ENCODE measurements around the gene PHF24. TPM values are rescaled to one million over a fixed set of nuclear protein-coding genes. Genes with fewer than 3 reads are reported as not detected.
A peak's percentile ranks its signal among the peaks of the same experiment; 100 is the strongest.
"Not testable (repeated sequence)": the region's sequence is repeated elsewhere in the genome, so short reads cannot be mapped to it uniquely, and the experiment has no call there.

Gene PHF24
- total RNA-seq, 4 donors from 2014 or later = 0.04 TPM; not detected in 3

DNA sequence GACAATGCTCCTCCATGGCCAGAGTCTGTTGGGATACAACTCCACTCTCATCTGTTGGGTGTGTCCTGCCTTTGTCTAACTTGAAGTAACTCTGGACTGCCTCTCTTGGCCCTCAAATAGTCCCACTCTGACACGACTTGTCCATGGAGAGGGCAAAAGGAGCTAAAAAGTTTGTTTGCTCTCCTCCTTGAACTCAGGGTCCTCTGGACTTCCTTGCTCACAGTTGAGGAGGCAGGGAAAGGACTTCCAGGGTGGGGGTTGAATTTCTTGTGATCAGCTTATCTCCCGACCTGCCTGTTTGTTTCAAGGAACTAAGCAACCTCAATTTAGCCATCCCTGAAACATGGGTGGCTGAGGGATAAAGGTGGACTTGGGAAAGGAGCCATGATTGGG is 43.2 kb downstream of the PHF24 start:
- intact Hi-C loops (cut with DNase I; ENCODE audit: low total_unique reads) = no loop called here
- Histone ChIP-seq H3K27me3 (no peaks in the 10 kb centered on the region), H3K4me1 (peaks cover 48 to 51% of the 10 kb centered on the region in 2 donors), H3K9me3 (no peaks in the 10 kb centered on the region), H3K27ac (no peak overlapping the region), H3K4me3 (no peak overlapping the region), H3K36me3 (peaks cover 2 to 20% of the 10 kb centered on the region in 2 donors)
- TF ChIP-seq POLR2A (IDR thresholded peaks at IDR 0.05) = no peak
- TF ChIP-seq, protein P1, sequence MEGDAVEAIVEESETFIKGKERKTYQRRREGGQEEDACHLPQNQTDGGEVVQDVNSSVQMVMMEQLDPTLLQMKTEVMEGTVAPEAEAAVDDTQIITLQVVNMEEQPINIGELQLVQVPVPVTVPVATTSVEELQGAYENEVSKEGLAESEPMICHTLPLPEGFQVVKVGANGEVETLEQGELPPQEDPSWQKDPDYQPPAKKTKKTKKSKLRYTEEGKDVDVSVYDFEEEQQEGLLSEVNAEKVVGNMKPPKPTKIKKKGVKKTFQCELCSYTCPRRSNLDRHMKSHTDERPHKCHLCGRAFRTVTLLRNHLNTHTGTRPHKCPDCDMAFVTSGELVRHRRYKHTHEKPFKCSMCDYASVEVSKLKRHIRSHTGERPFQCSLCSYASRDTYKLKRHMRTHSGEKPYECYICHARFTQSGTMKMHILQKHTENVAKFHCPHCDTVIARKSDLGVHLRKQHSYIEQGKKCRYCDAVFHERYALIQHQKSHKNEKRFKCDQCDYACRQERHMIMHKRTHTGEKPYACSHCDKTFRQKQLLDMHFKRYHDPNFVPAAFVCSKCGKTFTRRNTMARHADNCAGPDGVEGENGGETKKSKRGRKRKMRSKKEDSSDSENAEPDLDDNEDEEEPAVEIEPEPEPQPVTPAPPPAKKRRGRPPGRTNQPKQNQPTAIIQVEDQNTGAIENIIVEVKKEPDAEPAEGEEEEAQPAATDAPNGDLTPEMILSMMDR (IDR thresholded peaks at IDR 0.05 in 4 of 5, conservative IDR thresholded peaks at IDR 0.05 in 1 of 5) = no peak
- in situ Hi-C loops (cut with MboI; ENCODE audit: low sequenced_read_pairs in 4 of 4) = no loop called here
- DNase-seq = peak in 1 of 2 donors; percentile 24
- peak; percentile 2 to 7 for ATAC-seq

DNA sequence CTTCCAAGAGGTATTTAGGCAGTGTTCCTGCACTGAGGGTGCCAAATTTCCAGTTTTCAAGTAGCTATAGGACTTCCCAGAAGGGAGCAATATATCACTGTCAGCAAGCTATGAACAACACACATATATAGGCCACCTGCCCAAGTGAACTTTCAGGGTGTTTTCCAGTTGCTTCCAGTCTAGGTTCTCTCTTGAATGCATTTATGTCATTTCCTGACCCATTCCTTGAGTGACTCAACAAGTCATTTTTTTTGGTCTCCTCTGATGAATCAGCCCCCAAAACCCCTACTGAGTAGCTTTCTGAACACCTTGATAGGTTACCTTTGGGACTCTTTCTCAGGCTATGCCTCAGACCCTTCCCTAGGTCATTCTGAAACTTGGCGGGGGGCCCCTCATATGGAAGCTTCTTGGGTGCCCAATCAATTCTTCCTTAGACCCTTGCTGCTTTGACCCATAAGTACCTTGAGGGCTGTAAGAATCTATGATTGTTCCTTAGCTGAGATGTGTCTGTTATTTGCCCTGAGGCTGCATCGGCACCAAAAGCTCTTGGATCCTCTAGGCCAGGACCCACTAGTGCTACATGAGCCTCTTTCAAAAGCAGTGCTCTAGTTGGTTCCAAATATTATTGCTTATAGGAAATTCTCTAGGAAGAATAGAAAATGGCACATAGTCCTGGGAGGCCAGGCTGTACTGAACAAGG is 43.9 kb downstream of the PHF24 start:
- ATAC-seq (peak in 1 of 2 donors; percentile 10), DNase-seq (no peak)
- Histone ChIP-seq H3K9me3 (no peaks in the 10 kb centered on the region), H3K27ac (no peak overlapping the region), H3K4me3 (no peak overlapping the region), H3K4me1 (peaks cover 41 to 44% of the 10 kb centered on the region in 2 donors), H3K36me3 (peaks cover 2 to 13% of the 10 kb centered on the region in 2 donors), H3K27me3 (no peaks in the 10 kb centered on the region)
- TF ChIP-seq, protein P1 (IDR thresholded peaks at IDR 0.05 in 4 of 5, conservative IDR thresholded peaks at IDR 0.05 in 1 of 5) = no peak
- TF ChIP-seq POLR2A (IDR thresholded peaks at IDR 0.05) = no peak
- intact Hi-C loops (cut with DNase I; ENCODE audit: low total_unique reads) (no loop called here), in situ Hi-C loops (cut with MboI; ENCODE audit: low sequenced_read_pairs in 4 of 4) (no loop called here)

DNA sequence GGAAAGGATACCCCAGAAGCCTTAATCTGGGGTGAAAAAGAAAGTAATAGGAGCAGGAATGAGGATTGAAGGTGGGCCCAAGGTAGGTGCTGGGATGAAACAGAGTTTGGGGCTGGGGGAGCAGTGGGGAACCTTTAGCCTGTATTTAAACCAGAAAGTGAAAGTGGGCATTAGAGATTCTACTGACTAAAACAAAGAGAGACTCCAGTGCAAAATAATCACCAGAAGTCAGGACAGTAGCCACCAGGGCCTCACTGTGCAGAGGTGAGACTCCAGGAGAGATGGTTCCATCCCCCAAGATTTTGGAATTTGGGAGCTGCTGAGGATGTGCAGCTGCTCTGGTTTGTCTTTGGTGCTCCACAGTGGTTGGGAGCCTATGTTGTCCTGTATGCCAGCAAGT is 44.5 kb downstream of the PHF24 start:
- TF ChIP-seq, protein P1 (IDR thresholded peaks at IDR 0.05 in 4 of 5, conservative IDR thresholded peaks at IDR 0.05 in 1 of 5) = no peak
- TF ChIP-seq POLR2A (IDR thresholded peaks at IDR 0.05) = no peak
- Histone ChIP-seq H3K9me3 (no peaks in the 10 kb centered on the region), H3K36me3 (peaks cover 0 to 7% of the 10 kb centered on the region in 2 donors), H3K27me3 (no peaks in the 10 kb centered on the region), H3K4me1 (peaks cover 35 to 37% of the 10 kb centered on the region in 2 donors), H3K4me3 (no peak overlapping the region), H3K27ac (no peak overlapping the region)
- in situ Hi-C loops (cut with MboI; ENCODE audit: low sequenced_read_pairs in 4 of 4) = no loop called here
- ATAC-seq (no peak), DNase-seq (peak in 1 of 2 donors; percentile 12)
- intact Hi-C loops (cut with DNase I; ENCODE audit: low total_unique reads) = no loop called here

DNA sequence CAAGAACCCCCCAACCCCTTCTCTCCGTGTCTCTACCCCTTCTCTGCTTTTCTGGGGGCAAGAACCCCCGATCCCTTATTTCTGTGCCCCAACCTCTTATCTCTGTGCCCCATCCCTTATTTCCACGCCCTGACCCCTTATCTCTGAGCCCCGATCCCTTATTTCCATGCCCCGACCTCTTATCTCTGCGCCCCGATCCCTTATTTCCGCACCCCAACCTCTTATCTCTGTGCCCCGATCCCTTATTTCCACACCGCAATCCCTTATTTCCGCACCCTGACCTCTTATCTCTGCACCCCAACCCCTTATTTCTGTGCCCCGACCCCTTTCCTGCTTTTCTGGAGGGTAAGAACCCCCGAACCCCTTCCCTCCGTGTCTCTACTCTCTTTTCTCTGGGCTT is 46.2 kb downstream of the PHF24 start:
- ATAC-seq; in situ Hi-C loops (cut with MboI; ENCODE audit: low sequenced_read_pairs in 4 of 4): not testable (repeated sequence)

DNA sequence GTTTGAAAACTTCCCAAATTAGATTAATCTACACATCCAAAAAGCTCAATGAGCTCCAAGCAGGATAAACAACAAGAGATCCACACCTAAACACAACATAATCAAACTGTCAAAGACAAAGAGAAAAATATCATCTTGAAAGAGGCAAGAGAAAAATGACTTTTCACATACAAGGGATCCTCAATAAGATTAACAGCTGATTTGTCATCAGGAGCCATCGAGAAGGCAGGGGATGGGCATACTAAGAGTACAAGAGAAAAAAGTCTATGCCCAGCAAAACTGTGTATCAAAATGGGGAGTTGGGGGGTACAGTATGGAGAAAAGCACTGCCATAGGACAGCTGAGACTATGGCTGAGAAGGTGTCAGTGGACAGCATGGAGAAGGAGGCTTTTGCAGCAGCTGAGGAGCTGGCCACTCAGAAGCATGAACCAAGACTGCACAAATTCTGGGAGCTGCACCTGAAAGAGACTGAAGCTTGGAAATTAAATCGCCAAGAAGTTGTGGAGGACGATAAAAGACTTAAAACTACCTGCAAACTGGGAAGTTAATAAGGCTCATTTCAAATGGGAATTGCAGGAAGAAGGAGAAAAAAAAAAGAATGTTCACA is 52.4 kb downstream of the PHF24 start:
- H3K4me3 ChIP-seq = no peak overlapping the region
- no peaks in the 10 kb centered on the region for H3K27me3 ChIP-seq
- peaks cover 0 to 60% of the 10 kb centered on the region in 2 donors for H3K36me3 ChIP-seq
- H3K9me3 ChIP-seq = peaks cover 0 to 4% (median 0%) of the 10 kb centered on the region in 3 donors
- ATAC-seq = peak in 1 of 2 donors; percentile 47
- peaks cover 0 to 4% of the 10 kb centered on the region in 2 donors for H3K4me1 ChIP-seq
- intact Hi-C loops (cut with DNase I; ENCODE audit: low total_unique reads) = loop anchor here (5.0 kb wide), 2 partner anchors 37 to 52 kb away; no protein-coding TSS in a partner anchor
- TF ChIP-seq POLR2A (IDR thresholded peaks at IDR 0.05) = no peak
- TF ChIP-seq, protein P1 (IDR thresholded peaks at IDR 0.05 in 4 of 5, conservative IDR thresholded peaks at IDR 0.05 in 1 of 5) = no peak
- in situ Hi-C loops (cut with MboI; ENCODE audit: low sequenced_read_pairs in 4 of 4) = loop anchor here in 1 of 4 donors (10.0 kb wide), 1 partner anchor 56 kb away; the partner anchor contains the start of gene PHF24
- no peak overlapping the region for H3K27ac ChIP-seq
- no peak for DNase-seq

More for the DNA sequence above, 46.2 kb downstream of the PHF24 start:
- H3K36me3 ChIP-seq; H3K27ac ChIP-seq; H3K27me3 ChIP-seq; H3K9me3 ChIP-seq; H3K4me3 ChIP-seq; DNase-seq; intact Hi-C loops (cut with DNase I; ENCODE audit: low total_unique reads): not testable (repeated sequence)
- H3K4me1 ChIP-seq = peaks cover 27 to 29% of the 10 kb centered on the region in 2 donors

Data from gastrocnemius medialis (tissue), 4 donors.